HG03439 (cell line): ENCODE data around the gene NKX1-1.

Experiments used
- ATAC-seq: cut with Tn5 transposase; IDR thresholded peaks from one replicate; pipeline ENCODE4 v1.9.1; 2021; ENCODE audit warnings: mild to moderate bottlenecking, moderate library complexity; ENCODE audit not compliant: unreplicated experiment

Gene NKX1-1

GRCh38 chr4:1362046-1362445 lies 44.2 kb downstream of the NKX1-1 start:
- no peak for ATAC-seq

- ATAC-seq, result no peak
These were observed 44.8 kb downstream of the NKX1-1 start for GRCh38 chr4:1361431-1361830.

DNA sequence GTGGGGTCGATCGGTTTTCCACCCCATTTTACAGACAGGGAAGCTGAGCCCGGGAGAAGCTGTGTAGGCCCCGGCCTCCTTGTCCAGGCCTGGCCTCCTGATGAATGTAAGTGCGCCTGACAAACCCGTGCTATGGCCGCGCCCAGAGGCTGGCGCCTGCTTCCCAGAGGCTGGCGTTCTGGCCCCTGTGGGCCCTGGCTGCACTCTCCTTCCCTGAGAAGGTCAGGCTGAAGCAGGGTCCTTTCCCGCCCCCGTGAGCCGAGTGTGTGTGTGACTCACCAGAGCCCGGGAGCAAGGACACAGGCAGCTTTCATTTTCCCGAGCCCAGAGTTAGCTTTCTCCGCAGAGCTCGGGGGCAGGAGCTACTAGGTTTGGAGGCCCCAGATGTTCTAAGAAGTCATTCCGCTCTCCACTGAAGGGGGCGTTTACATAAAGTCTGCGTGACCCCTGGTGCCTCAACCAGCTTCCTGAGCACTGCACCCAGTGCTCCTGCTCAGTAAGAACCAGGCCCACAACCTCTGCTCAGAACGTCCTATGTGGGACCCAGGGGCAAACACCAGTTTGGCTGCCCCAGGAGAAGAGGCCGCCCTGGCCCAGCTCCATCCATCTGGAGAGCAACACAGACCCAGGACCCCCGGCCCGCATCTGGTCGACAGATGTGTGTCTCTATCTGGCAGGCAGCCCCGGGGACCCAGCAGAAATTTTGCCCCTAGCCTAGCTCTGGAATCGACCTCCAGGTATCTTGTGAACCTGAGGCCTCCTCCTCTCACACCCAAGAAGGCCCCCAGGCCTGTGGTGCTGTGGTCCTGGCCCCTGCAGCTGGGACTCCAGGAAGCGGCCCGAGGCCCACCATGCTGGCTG lies 45.6 kb downstream of the NKX1-1 start:
- ATAC-seq, result no peak

DNA sequence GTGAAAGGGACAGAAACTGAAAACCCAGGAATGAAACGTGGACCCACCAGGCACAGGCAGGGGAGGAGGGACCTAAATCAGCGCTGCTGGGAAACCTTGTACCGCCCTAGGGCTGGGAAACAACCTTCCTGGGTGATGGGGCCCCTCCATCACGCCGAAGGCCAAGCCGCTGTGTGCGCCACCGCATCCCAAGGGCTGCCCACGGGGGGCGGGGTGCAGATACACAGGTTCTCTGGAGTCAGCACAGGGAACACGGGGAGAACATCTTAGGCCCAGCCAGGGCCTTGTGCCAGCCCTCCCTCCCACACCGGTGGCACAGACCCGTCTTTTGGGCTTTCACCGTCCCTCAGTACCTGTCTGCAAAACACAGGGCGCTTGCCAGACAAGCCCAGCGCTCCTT lies 46.3 kb downstream of the NKX1-1 start:
- ATAC-seq, result no peak

- no peak for ATAC-seq
These were observed 47.1 kb downstream of the NKX1-1 start for GRCh38 chr4:1359144-1359501.

- no peak for ATAC-seq
These were observed 47.7 kb downstream of the NKX1-1 start for GRCh38 chr4:1358421-1359143.

DNA sequence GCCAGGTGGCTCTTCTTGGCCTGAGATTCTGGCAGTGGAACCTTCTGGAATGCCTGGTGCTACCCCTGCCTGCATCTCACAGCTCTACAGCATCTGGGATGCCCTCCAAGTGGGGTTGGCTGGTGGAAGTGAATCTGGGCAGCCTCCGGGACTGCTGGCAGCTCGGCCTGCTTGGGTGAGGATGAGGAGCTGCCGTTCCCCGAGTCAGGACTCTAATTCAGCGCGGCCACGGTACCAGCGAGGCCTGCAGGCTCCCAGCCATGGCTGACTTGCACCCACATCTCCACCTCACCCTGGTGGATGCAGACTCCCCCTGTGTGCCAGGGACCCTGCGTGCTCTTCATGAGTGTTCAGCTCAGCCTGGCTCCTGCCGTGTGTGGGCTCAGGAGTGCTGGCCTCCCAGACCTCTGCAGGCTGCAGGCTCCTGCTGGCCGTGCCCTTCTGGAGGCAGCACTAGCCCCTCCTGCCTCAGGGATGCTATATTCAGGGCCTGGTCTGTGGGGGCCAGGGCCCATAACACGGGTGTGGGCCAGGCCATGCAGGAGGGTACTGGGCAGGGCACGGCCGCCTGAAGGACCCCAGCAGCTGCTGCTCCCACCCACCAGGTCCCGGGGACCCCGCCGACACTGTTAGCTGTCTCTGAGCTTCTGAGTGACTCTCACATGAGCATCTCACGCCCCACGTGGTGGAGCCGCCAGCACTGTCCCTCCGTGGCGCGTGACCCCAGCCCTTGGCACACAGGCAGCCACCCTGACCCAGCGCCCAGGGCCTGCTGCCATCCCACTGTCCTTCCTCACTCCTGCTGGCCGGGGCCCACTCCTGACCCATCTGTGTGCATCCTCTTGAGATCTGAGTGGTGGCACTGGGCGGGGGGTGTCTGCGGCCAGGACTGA lies 48.6 kb downstream of the NKX1-1 start:
- no peak for ATAC-seq

- ATAC-seq, result no peak
These were observed 49.9 kb downstream of the NKX1-1 start for GRCh38 chr4:1356181-1356998.

DNA sequence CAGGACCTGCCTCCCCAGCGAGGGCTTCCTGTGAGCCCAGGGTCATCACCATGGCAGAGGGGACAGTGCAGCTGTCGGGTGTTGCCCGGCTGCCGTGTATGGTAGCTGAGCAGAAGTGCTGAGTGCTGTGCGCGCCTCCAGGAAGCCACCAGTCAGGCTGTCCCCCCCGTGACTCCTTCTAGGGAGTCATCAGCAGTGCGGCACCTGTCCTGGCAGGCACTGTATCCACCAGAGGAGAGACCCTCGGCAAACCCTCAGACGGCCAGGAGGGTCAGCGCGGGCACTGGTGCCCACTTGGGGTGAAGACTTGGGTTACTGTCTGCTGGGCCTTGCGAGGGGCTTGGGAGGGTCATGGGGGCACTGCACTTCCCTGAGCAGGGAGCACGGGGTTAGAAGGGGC lies 50.9 kb downstream of the NKX1-1 start:
- ATAC-seq, result no peak

- ATAC-seq, result no peak
These were observed 51.3 kb downstream of the NKX1-1 start for GRCh38 chr4:1354983-1355275.

GRCh38 chr4:1354136-1354982 lies 51.9 kb downstream of the NKX1-1 start:
- ATAC-seq, result no peak

- no peak for ATAC-seq
These were observed 52.8 kb downstream of the NKX1-1 start for GRCh38 chr4:1353186-1354055.
